HG02870 (cell line): ENCODE data around the gene PABPN1.

Experiments
- ATAC-seq: cut with Tn5 transposase; IDR thresholded peaks from one replicate; pipeline ENCODE4 v1.9.1; 2021; ENCODE audit warnings: mild to moderate bottlenecking, moderate library complexity; ENCODE audit not compliant: unreplicated experiment

Gene PABPN1

GRCh38 chr14:23300687-23301223, 20.5 kb upstream of the PABPN1 start:
- ATAC-seq: no peak

GRCh38 chr14:23301288-23301968, 19.8 kb upstream of the PABPN1 start:
- peak; percentile 80 for ATAC-seq

DNA sequence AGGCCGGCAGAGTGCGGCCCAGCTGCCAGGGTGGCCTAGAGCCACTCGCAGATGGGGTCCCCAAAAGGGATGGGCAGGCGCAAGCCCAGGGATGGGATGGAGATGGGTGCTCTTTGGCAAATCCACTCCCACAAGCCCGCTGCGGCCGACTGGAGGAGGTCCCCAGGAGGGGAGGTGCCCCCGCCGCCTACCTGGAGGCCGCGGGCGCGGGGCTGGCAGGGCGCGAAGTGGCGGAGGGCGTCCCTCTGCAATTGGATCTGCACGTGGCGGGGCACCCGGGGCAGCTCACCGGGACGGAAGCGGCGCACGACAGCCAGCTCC, 19.3 kb upstream of the PABPN1 start:
- peak; percentile 6 for ATAC-seq

DNA sequence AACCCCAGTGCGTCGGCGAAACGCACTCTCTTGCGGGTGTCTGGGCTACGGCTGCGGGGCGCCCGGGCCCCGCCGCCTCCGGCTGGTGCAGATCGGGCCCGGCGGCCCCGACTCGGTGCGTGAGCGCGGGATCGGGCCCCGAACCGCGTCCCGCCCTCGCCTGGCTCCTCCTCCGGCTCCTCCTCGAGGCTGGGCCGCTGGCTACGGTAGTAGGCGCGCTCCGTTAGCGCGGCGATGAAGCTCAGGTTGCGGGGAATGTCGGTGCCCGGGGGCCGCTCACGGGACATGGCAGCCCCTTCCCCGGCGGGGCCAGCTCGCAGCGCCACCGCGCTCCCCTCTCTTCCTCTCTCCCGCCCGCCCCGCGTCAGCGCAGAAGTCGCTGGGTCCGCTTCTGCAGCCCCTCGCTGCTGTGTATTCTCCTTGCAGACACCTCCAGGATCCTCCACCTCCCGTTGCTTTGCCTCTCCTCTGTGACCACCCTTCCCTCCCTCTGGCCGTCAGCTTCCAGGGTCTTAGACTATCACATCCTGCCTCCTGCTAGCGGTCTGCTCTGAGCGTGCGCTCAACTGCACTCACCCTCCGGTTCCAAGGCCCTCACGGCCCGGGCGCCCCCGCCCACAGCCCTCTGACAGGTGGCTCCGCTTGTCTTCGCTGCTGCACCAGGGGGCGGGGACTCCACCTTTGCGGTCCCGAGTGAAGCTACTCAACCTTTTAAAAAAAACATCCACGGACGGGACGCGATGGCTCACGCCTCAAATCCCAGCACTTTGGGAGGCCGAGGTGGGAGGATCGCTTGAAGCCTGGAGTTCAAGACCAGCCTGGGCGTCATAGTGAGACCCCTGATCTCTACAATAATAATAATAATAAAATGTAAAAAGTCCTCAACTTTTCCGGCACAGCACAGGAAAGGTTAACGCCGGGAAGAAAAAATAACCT, 18.7 kb upstream of the PABPN1 start, which contains the start of gene PPP1R3E:
PPP1R3E (minus strand) TSS at position 570 of the 936 bp plus-strand sequence; CDS start at position 287, 283 bp downstream.
- ATAC-seq: peak; percentile 33

GRCh38 chr14:23306412-23307145, 14.7 kb upstream of the PABPN1 start, which contains the start of gene BCL2L2:
TSS of gene BCL2L2 (plus strand) at chr14:23306833. CDS start at chr14:23307768, 935 bp downstream.
- ATAC-seq: no peak

- no peak for ATAC-seq
Observed at GRCh38 chr14:23307146-23307530, 14.1 kb upstream of the PABPN1 start.

DNA sequence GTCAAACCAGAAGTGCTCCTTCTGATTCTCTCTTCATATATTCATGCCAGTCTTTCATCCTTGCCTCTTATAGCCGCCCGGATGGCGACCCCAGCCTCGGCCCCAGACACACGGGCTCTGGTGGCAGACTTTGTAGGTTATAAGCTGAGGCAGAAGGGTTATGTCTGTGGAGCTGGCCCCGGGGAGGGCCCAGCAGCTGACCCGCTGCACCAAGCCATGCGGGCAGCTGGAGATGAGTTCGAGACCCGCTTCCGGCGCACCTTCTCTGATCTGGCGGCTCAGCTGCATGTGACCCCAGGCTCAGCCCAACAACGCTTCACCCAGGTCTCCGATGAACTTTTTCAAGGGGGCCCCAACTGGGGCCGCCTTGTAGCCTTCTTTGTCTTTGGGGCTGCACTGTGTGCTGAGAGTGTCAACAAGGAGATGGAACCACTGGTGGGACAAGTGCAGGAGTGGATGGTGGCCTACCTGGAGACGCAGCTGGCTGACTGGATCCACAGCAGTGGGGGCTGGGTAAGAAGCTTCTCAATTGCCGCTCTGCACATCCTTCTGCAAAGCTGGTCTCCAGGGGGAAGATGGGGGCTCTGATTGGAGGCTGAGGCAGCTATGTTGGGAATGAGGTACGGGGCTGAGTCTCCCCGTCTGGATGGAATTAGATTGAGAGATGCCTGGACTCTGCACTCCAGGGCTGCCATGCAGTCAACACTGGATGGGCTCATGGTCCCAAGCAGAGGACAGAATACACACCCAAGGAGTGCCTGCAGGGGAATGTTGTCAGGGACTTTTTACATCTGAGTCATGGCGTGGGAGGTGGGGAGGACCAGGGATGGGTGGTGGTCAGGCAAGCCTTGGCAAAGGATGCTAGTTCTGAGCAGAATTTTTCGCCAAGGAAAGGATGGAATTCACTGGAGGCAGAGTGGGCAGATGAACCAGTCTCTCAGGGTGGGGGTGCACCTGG, 13.3 kb upstream of the PABPN1 start:
- ATAC-seq: no peak

DNA sequence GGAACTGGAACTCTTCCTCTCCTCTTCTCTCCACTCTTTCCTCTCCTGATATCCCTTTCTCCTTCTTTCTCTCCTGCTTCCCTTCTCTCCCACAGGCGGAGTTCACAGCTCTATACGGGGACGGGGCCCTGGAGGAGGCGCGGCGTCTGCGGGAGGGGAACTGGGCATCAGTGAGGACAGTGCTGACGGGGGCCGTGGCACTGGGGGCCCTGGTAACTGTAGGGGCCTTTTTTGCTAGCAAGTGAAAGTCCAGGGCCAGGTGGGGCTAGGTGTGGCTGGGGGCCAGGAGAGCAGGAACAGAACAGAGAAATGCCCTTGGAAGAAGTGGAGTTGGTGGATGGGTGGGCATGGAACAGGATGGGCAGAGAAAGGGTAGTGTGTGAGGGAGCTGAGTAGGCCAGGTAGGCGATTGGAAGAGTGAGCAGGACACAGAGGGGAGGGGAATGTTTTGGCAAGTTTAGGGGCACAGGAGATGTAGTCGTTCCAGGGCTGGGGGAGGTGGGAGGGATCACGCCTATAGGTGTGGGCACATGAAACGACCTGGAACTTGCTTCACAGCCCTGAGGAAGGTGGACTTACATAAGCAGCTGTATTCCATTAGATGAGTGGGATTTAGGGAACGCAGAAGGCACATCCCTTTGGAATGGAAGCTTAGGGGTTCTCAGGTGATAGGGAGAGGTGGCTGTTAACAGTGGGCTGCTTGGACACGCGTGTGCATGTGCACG, 12.4 kb upstream of the PABPN1 start:
- no peak for ATAC-seq

- ATAC-seq: no peak
Observed at GRCh38 chr14:23310546-23310945, 10.7 kb upstream of the PABPN1 start.

- no peak for ATAC-seq
Observed at GRCh38 chr14:23316300-23316699, 5.0 kb upstream of the PABPN1 start.

DNA sequence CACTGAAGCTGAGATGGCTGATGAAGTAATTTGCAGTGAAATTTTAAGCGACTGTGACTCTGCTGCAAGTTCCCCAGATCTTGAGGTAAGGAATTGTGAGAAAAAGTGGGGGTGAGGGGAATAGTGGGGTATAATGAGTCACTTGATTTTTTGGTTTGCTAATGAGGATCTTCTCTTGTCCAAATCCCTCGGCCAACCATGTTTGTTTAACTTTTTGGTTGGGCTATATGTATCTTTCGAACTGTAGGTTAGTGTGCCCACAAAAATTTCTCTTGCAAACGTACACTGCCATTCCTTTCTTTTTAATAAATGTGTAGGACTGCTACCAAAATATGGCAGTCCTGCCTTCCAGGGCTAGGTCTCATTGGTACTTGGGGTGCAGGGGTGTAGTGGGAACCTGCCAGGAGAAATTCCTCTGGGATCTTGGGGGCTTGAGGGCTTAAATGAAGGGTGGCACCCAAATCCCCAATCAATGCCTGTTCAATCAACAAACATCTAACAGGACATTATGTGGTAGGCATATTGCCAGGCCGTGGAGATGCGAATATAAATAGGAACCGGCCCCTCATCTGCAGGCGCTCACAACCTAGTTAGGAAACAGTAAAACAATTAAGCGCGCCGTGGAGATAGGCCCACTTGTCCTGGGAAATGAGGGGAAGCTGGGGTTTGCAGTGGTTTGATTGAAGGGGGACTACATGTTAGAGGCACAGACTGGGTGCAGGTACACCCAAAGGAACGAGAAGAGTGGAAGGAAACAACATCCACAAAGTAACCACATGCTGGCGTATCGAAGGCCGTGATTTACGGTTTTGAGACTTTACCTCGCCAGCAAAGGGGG, 1.3 kb upstream of the PABPN1 start:
- no peak for ATAC-seq

- peak; percentile 3 for ATAC-seq
Observed at GRCh38 chr14:23321572-23322547, 603 bp downstream of the PABPN1 start.

- ATAC-seq: no peak
Observed at GRCh38 chr14:23322568-23323517, 1.6 kb downstream of the PABPN1 start.

DNA sequence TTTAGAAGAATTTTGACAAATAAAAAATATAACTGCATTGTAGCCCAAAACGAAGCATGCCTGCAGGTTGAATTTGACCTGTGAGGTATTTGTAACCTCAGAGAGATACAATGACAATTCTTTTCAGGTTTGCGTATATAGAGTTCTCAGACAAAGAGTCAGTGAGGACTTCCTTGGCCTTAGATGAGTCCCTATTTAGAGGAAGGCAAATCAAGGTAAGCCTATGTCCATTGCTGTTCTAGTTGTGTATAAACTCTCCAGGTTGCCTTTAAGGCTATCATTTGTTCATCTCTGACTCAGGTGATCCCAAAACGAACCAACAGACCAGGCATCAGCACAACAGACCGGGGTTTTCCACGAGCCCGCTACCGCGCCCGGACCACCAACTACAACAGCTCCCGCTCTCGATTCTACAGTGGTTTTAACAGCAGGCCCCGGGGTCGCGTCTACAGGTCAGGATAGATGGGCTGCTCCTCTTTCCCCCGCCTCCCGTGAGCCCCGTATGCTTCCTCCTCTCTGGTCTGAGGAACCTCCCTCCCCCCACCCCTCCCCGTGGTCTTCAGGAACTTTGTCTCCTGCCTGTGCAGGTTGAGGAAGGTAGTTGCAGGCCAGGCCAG, 2.7 kb downstream of the PABPN1 start:
- ATAC-seq: no peak

- ATAC-seq: no peak
Observed at GRCh38 chr14:23324455-23324846, 3.2 kb downstream of the PABPN1 start.

GRCh38 chr14:23324993-23325392, 3.7 kb downstream of the PABPN1 start:
- no peak for ATAC-seq
